Endothelial cell of umbilical vein (primary cell): Measurements from ENCODE around the gene FAM47C. TPM values are rescaled to one million over a fixed set of nuclear protein-coding genes. Genes with fewer than 3 reads are reported as not detected.
"Not testable (repeated sequence)": the region's sequence is repeated elsewhere in the genome, so short reads cannot be mapped to it uniquely, and the experiment has no call there.

Experiments used
- BruUV-seq: library from RNA; stranded (reverse); fragments of 400-500 nt; replicated peaks from 2 replicates; lab custom pipeline; 2021; lab: Mats Ljungman, UMichigan
- CTCF ChIA-PET: fragments of 300-600, 350-600 bp; sonication (Branson Sonifier 250); formaldehyde crosslinking; loops from one replicate; lab custom pipeline; 2021; ENCODE audit warnings: antibody characterized with exemption, inconsistent platforms; lab: Charles Lee
- POLR2A ChIA-PET: fragments of 300-600, 350-600 bp; sonication (Branson Sonifier 250); formaldehyde crosslinking; loops from one replicate; lab custom pipeline; 2021; ENCODE audit warnings: antibody characterized with exemption, inconsistent platforms; lab: Charles Lee
- DNase-seq: peaks from one replicate; pipeline ENCODE4 v3.0.0-alpha.2; 2011; ENCODE audit warnings: low read depth, low spot score
- FAIRE-seq: peaks from 2 replicates; lab custom pipeline; 2011; peaks lifted over from hg19 to GRCh38; lab: Jason Lieb, UNC
- H2AFZ ChIP-seq: 2 replicates; pipeline ENCODE4 v1.6.0; 2012; ENCODE audit warnings: low read depth, low read length, control low read depth, inconsistent platforms
- H3K27ac ChIP-seq: 2 replicates; pipeline ENCODE4 v1.5.1; 2011; ENCODE audit warnings: low read depth, mild to moderate bottlenecking, control low read depth, low read length, moderate library complexity; ENCODE audit not compliant: insufficient read depth
- H3K27me3 ChIP-seq, 2 experiments: 2 replicates each; pipeline versions ENCODE4 v1.6.0 to v1.6.1; 2011; ENCODE audit warnings: low read length in 2 of 2, mixed read lengths in 1 of 2; ENCODE audit not compliant: control insufficient read depth in 2 of 2, insufficient read depth in 2 of 2
- H3K36me3 ChIP-seq, 2 experiments: 2 replicates in 1 of 2; 3 replicates in 1 of 2; pipeline ENCODE4 v1.5.1; 2011; ENCODE audit warnings: low read length in 2 of 2, mild to moderate bottlenecking in 1 of 2, moderate library complexity in 1 of 2; ENCODE audit not compliant: control insufficient read depth in 2 of 2, insufficient read depth in 2 of 2; ENCODE audit errors: extremely low read depth in 1 of 2
- H3K4me1 ChIP-seq: 3 replicates; pipeline ENCODE4 v1.5.1; 2011; ENCODE audit warnings: mild to moderate bottlenecking, low read length; ENCODE audit not compliant: control insufficient read depth, insufficient read depth; ENCODE audit errors: extremely low read depth
- H3K4me2 ChIP-seq: 2 replicates; pipeline ENCODE4 v1.6.1; 2011; ENCODE audit warnings: low read length, control low read depth, mixed read lengths; ENCODE audit not compliant: insufficient read depth
- H3K4me3 ChIP-seq, 3 experiments: fragments of 200-600 bp in 1 of 3; sonication (generic), shearing (Covaris generic) in 1 of 3; replicated peaks in 1 of 3; 2 replicates each; pipeline ENCODE4 v1.5.1; 2011 to 2016; ENCODE audit warnings: control low read depth in 3 of 3, low read length in 3 of 3, mild to moderate bottlenecking in 2 of 3, inconsistent platforms in 1 of 3, low read depth in 1 of 3, moderate library complexity in 1 of 3; ENCODE audit not compliant: insufficient read depth in 1 of 3
- H3K79me2 ChIP-seq: 2 replicates; pipeline ENCODE4 v1.6.0; 2012; ENCODE audit warnings: low read length, inconsistent platforms; ENCODE audit not compliant: control insufficient read depth, insufficient read depth
- H3K9ac ChIP-seq: replicated peaks from 2 replicates; pipeline ENCODE3; 2011; ENCODE audit warnings: low read length, control low read depth; ENCODE audit not compliant: insufficient read depth; ENCODE audit errors: extremely low read depth
- H3K9me1 ChIP-seq: replicated peaks from 3 replicates; pipeline ENCODE4 v1.6.0; 2011; ENCODE audit warnings: mild to moderate bottlenecking, low read length; ENCODE audit not compliant: control insufficient read depth, insufficient read depth; ENCODE audit errors: extremely low read depth
- H3K9me3 ChIP-seq: replicated peaks from 2 replicates; pipeline ENCODE4 v1.5.1; 2012; ENCODE audit warnings: low read length, inconsistent platforms; ENCODE audit not compliant: control insufficient read depth, insufficient read depth
- H4K20me1 ChIP-seq: replicated peaks from 2 replicates; pipeline ENCODE3; 2011; ENCODE audit warnings: mild to moderate bottlenecking, low read length; ENCODE audit not compliant: control insufficient read depth, insufficient read depth; ENCODE audit errors: extremely low read depth
- MYC ChIP-seq: IDR thresholded peaks from one replicate; pipeline ENCODE4 v1.6.1; 2011; ENCODE audit warnings: mild to moderate bottlenecking, low read depth, low read length
- dilution Hi-C: fragments of 300-500 bp; cut with MboI; formaldehyde crosslinking; loops from one replicate; pipeline ENCODE4 v1.15.0; 2019; ENCODE audit warnings: low sequenced_read_pairs; ENCODE audit not compliant: extremely low pct_ligation_motif_present
- intact Hi-C: fragments of 100-400 bp; cut with micrococcal nuclease; formaldehyde crosslinking; loops from one replicate; pipeline ENCODE4 v1.10.0; 2022
- polyA plus RNA-seq, 4 experiments: library from polyadenylated mRNA; depleted of rRNA in 3 of 4; stranded (reverse) in 3 of 4; unstranded in 1 of 4; fragments of >200 nt; gene quantifications; 2 replicates each; pipeline versions ENCODE4 v1.2.1 to v1.2.3, GENCODE V29; 2011 to 2012; ENCODE audit warnings: missing spikeins in 1 of 4
- total RNA-seq: library from RNA; stranded (reverse); gene quantifications from 2 replicates; pipeline ENCODE4 v1.2.3, GENCODE V29; 2021

The FAM47C gene
- total and polyA plus RNA-seq, 2 donors (not counting 3 experiments of a cell fraction or from before 2014, with no cell fraction given) = not detected

- dilution Hi-C loops = no loop called here
- Histone ChIP-seq H3K9ac (no peak overlapping the region), H3K4me3 (no peak overlapping the region), H3K9me1 (no peaks in the 10 kb centered on the region), H3K4me1 (no peaks in the 10 kb centered on the region), H3K27me3 (no peaks in the 10 kb centered on the region), H4K20me1 (no peaks in the 10 kb centered on the region), H3K79me2 (no peaks in the 10 kb centered on the region), H2AFZ (no peak overlapping the region), H3K4me2 (no peak overlapping the region), H3K36me3 (no peaks in the 10 kb centered on the region), H3K27ac (no peak overlapping the region), H3K9me3 (no peaks in the 10 kb centered on the region)
- TF ChIP-seq MYC = no peak
- POLR2A ChIA-PET = no interaction called here
- CTCF ChIA-PET = no interaction called here
- intact Hi-C loops = no loop called here
- FAIRE-seq (no peak), DNase-seq (no peak)
- BruUV-seq = no TSS peak
These were observed 2.3 kb downstream of the FAM47C start for GRCh38 chrX:37010496-37010895.

DNA sequence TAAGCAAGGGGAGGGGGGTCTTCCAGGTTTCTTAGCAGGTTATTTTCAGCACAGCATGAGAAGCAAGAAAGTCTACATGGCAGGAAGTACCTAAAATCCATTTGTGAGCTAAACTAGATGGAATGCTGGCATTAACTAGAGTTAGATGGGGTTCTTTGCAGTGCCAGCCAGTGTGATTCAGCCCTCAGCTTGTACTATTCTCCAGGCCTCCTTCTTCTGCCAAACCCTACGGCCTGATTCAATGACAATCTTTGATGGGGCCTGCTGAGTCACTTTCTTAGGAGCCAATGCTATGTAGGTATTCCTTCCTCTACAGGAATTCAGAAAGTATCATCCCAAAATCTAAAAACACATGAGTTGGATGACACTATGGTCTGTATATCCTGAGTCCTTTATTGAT lies 26.1 kb downstream of the FAM47C start:
- DNase-seq, intact Hi-C loops: not testable (repeated sequence)

GRCh38 chrX:37036674-37037220 lies 28.6 kb downstream of the FAM47C start:
- BruUV-seq, H3K27me3 ChIP-seq, H3K9me3 ChIP-seq, POLR2A ChIA-PET, intact Hi-C loops, FAIRE-seq, H3K36me3 ChIP-seq, H3K4me3 ChIP-seq, H3K9me1 ChIP-seq, H3K9ac ChIP-seq, H2AFZ ChIP-seq, H3K4me2 ChIP-seq, H4K20me1 ChIP-seq, H3K27ac ChIP-seq, H3K79me2 ChIP-seq, dilution Hi-C loops, DNase-seq, H3K4me1 ChIP-seq, CTCF ChIA-PET: not testable (repeated sequence)

More for the DNA sequence above, 26.1 kb downstream of the FAM47C start:
- CTCF ChIA-PET, H2AFZ ChIP-seq, H3K27ac ChIP-seq, H3K4me3 ChIP-seq, H3K9ac ChIP-seq, H4K20me1 ChIP-seq, H3K36me3 ChIP-seq, H3K9me1 ChIP-seq, dilution Hi-C loops, BruUV-seq, H3K4me1 ChIP-seq, H3K27me3 ChIP-seq, H3K79me2 ChIP-seq, POLR2A ChIA-PET, H3K9me3 ChIP-seq, FAIRE-seq, H3K4me2 ChIP-seq: not testable (repeated sequence)

DNA sequence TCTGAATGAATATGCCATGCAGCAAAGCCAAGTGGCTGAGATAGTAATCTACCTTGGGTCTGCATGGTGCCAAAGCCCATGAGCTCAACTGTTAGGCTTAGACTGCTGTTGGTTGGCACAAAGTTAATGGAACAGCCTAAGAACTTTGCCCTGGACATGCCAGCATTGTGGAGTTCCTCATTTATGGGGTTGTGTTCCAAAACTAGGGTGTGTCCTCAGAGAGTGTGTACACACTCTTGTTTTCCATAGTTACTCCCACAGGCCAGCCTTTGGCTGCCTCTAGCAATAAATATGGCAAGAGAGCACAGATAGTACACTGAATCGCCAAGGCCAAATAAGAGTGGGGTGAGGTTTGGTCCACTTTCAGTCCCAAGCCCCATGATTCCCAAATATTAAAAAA lies 30.6 kb downstream of the FAM47C start:
- POLR2A ChIA-PET, FAIRE-seq, H3K36me3 ChIP-seq, dilution Hi-C loops, intact Hi-C loops, BruUV-seq, H3K79me2 ChIP-seq, H3K4me3 ChIP-seq, H2AFZ ChIP-seq, H3K9me3 ChIP-seq, CTCF ChIA-PET, DNase-seq, H4K20me1 ChIP-seq, H3K27ac ChIP-seq, H3K27me3 ChIP-seq, H3K9ac ChIP-seq, H3K4me2 ChIP-seq, H3K4me1 ChIP-seq, H3K9me1 ChIP-seq: not testable (repeated sequence)
